MM.1S (cell line): ENCODE measurements around the gene LAMB3.

Experiments used
- EZH2 ChIP-seq: fragments of 300-600 bp; sonication (generic); optimal IDR thresholded peaks from 2 replicates; pipeline ENCODE3; 2017; ENCODE audit warnings: low read depth, mild to moderate bottlenecking, antibody characterized with exemption, low read length, mixed read lengths
- TF ChIP-seq, protein P1 (sequence below): fragments of 300-600 bp; sonication (generic); IDR thresholded peaks from 2 replicates; pipeline ENCODE4 v1.5.1; 2016; ENCODE audit warnings: antibody characterized with exemption, low read length, mixed read lengths

DNA sequence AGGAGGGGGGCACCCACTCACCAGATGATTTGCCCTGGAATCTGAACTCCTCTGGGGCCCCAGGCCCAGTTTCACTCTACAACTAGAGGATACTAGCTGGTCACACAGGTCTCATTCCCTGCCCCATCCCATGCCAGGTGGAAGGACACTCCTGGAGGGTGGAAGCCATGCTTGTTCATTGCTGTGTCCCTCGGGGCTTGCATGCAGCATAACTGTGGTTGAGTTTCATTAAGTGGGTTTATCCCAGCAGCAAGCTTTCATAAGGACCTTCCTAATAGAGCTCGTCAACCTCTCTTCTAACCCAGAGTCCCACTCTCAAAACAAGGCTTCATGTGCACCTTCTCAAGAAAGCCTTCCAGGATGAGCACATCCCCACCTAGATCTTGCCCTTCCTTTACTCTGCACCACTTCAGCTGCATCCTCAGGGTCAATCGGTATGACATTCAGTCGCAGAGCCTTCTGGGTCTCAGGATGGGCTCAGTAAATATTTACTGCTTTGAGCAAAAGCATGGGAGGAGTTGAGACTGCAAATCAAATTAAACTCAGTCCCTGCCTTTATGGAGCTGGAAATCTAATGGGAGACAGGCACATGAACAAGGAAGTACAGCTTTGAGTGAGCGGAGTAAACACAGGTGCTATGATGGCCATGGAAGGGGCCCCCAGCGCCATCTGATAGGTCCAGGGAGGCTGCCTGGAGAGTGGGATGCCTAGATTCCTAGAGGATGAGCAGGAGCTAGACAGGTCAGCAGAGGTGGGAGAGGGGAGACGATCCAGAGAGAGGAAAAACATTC is 32.3 kb downstream of the LAMB3 start:
- TF ChIP-seq, protein P1, sequence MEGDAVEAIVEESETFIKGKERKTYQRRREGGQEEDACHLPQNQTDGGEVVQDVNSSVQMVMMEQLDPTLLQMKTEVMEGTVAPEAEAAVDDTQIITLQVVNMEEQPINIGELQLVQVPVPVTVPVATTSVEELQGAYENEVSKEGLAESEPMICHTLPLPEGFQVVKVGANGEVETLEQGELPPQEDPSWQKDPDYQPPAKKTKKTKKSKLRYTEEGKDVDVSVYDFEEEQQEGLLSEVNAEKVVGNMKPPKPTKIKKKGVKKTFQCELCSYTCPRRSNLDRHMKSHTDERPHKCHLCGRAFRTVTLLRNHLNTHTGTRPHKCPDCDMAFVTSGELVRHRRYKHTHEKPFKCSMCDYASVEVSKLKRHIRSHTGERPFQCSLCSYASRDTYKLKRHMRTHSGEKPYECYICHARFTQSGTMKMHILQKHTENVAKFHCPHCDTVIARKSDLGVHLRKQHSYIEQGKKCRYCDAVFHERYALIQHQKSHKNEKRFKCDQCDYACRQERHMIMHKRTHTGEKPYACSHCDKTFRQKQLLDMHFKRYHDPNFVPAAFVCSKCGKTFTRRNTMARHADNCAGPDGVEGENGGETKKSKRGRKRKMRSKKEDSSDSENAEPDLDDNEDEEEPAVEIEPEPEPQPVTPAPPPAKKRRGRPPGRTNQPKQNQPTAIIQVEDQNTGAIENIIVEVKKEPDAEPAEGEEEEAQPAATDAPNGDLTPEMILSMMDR: no peak
- TF ChIP-seq EZH2: no peak
